Measurements from ENCODE around the gene UXT. TPM values are rescaled to one million over a fixed set of nuclear protein-coding genes. Genes with fewer than 3 reads are reported as not detected.

UXT gene
- polyA plus RNA-seq, 1 of the 3 experiments (the other 2 are of a cell fraction), result 205 TPM

GRCh38 chrX:47646636-47647035, 12.3 kb downstream of the UXT start:
- TF ChIP-seq JUND (IDR thresholded peaks at IDR 0.05), result no peak
- TF ChIP-seq TCF12 (IDR thresholded peaks at IDR 0.05), result no peak
- no peak for TF ChIP-seq RAD21 (IDR thresholded peaks at IDR 0.05; ENCODE audit: low read length)
- TF ChIP-seq, protein P1, sequence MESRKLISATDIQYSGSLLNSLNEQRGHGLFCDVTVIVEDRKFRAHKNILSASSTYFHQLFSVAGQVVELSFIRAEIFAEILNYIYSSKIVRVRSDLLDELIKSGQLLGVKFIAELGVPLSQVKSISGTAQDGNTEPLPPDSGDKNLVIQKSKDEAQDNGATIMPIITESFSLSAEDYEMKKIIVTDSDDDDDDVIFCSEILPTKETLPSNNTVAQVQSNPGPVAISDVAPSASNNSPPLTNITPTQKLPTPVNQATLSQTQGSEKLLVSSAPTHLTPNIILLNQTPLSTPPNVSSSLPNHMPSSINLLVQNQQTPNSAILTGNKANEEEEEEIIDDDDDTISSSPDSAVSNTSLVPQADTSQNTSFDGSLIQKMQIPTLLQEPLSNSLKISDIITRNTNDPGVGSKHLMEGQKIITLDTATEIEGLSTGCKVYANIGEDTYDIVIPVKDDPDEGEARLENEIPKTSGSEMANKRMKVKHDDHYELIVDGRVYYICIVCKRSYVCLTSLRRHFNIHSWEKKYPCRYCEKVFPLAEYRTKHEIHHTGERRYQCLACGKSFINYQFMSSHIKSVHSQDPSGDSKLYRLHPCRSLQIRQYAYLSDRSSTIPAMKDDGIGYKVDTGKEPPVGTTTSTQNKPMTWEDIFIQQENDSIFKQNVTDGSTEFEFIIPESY (IDR thresholded peaks at IDR 0.05; ENCODE audit: borderline replicate concordance, low read depth), result no peak
- TF ChIP-seq SIN3A (IDR thresholded peaks at IDR 0.05; ENCODE audit: borderline replicate concordance, low read depth, low read length), result no peak
- no peak for TF ChIP-seq USF1 (IDR thresholded peaks at IDR 0.05; ENCODE audit: borderline replicate concordance, low read depth)
- TF ChIP-seq EP300 (IDR thresholded peaks at IDR 0.05; ENCODE audit: borderline replicate concordance in 1 of 2, low read depth in 1 of 2, low read length in 1 of 2), result no peak
- TF ChIP-seq POLR2AphosphoS5 (IDR thresholded peaks at IDR 0.05; ENCODE audit: low read depth, low read length), result no peak
- TF ChIP-seq FOXJ3 (CRISPR knock-in tag; IDR thresholded peaks at IDR 0.05), result no peak
- TF ChIP-seq RFX5 (IDR thresholded peaks at IDR 0.05; ENCODE audit: low read length), result no peak
- no peak for TF ChIP-seq MEF2A (IDR thresholded peaks at IDR 0.05; ENCODE audit: borderline replicate concordance, low read depth)
- TF ChIP-seq ELF1 (IDR thresholded peaks at IDR 0.05), result no peak
- H3K9me3 ChIP-seq, result no peaks in the 10 kb centered on the region
- H3K4me3 ChIP-seq (ENCODE audit: low read depth in 2 of 2, low read length in 1 of 2), result no peak overlapping the region
- peaks cover 4 to 8% of the 10 kb centered on the region in 2 experiments; a peak in 1 of 4 replicates for H3K4me1 ChIP-seq (ENCODE audit: control insufficient read depth in 1 of 2, insufficient read depth in 2 of 2, low read depth in 1 of 2, low read length in 1 of 2)
- DNase-seq, result no peak
- no peaks in the 10 kb centered on the region for H3F3A ChIP-seq (replicated peaks; ENCODE audit: insufficient read depth)
- peaks cover 9% of the 10 kb centered on the region; the same call in 1 of the 2 replicates for H3K27me3 ChIP-seq (ENCODE audit: insufficient read depth)
- POLR2A ChIA-PET, result no interaction called here
- no peaks in the 10 kb centered on the region for H3K9me2 ChIP-seq
- peaks cover 4 to 7% of the 10 kb centered on the region in 2 experiments for H3K36me3 ChIP-seq (replicated peaks in 1 of 2; ENCODE audit: control insufficient read depth in 1 of 2, insufficient read depth in 2 of 2, low read length in 1 of 2)
- no peak overlapping the region for H3K27ac ChIP-seq (ENCODE audit: low read depth in 2 of 2, low read length in 1 of 2)
- peaks cover 14% of the 10 kb centered on the region; the same call in 1 of the 2 replicates for H3K79me2 ChIP-seq (ENCODE audit: insufficient read depth)
- H3K9ac ChIP-seq, result no peak overlapping the region
- no peak overlapping the region for H3K4me2 ChIP-seq
- no peaks in the 10 kb centered on the region for H4K20me1 ChIP-seq (ENCODE audit: insufficient read depth)
- no peak overlapping the region for H2AFZ ChIP-seq (ENCODE audit: low read depth)
- WGBS (ENCODE audit: low lambda C conversion rate), result 42% methylated on average over 6 of the region's 6 CpGs
- CTCF ChIA-PET, result interaction anchor here (1.0 kb wide), 1 partner anchor 149 kb away, joined by 3 read pairs; no protein-coding TSS in a partner anchor

DNA sequence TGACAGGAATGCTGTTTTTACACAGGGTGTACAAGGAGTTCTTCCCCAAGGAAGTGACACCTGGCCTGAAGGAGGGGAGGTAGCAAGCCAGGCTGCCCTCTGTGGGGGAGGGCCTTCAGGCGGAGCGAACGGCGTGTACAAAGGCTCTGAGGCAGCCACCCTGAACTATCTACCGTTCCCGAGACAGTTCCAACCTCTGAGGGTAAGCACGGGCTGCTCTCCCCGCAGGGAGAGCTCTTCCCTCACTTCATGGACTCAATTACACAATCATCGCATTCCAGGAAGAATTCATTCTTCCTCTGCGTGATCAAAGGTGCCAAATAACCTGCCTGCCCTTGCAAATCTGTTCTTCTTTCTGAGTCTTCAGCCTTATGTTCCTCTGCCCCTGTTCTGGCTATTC, 13.4 kb downstream of the UXT start:
- TF ChIP-seq, protein P2, sequence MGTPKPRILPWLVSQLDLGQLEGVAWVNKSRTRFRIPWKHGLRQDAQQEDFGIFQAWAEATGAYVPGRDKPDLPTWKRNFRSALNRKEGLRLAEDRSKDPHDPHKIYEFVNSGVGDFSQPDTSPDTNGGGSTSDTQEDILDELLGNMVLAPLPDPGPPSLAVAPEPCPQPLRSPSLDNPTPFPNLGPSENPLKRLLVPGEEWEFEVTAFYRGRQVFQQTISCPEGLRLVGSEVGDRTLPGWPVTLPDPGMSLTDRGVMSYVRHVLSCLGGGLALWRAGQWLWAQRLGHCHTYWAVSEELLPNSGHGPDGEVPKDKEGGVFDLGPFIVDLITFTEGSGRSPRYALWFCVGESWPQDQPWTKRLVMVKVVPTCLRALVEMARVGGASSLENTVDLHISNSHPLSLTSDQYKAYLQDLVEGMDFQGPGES (IDR thresholded peaks at IDR 0.05; ENCODE audit: low read depth, low read length), result no peak
- TF ChIP-seq CHD2 (IDR thresholded peaks at IDR 0.05; ENCODE audit: low read length, partially characterized antibody) (no peak), GATA2 (CRISPR knock-in tag; IDR thresholded peaks at IDR 0.05) (no peak), USF1 (IDR thresholded peaks at IDR 0.05; ENCODE audit: borderline replicate concordance, low read depth) (no peak), SIN3A (IDR thresholded peaks at IDR 0.05; ENCODE audit: borderline replicate concordance, low read depth, low read length) (no peak), RXRA (IDR thresholded peaks at IDR 0.05; ENCODE audit: borderline replicate concordance, low read depth) (no peak), POLR2AphosphoS5 (IDR thresholded peaks at IDR 0.05; ENCODE audit: low read depth, low read length) (no peak), JUND (IDR thresholded peaks at IDR 0.05) (no peak), PBX3 (IDR thresholded peaks at IDR 0.05) (no peak), RCOR1 (IDR thresholded peaks at IDR 0.05; ENCODE audit: low read length) (no peak), TEAD4 (IDR thresholded peaks at IDR 0.05; ENCODE audit: borderline replicate concordance, insufficient read depth) (no peak), USF2 (IDR thresholded peaks at IDR 0.05; ENCODE audit: borderline replicate concordance, low read depth, low read length) (no peak)
- H3K27me3 ChIP-seq (ENCODE audit: insufficient read depth), result peaks cover 9% of the 10 kb centered on the region; the same call in 1 of the 2 replicates
- no peak for DNase-seq
- no peak overlapping the region for H3K27ac ChIP-seq (ENCODE audit: low read depth in 2 of 2, low read length in 1 of 2)
- no peaks in the 10 kb centered on the region for H3K9me3 ChIP-seq
- H3K4me1 ChIP-seq (ENCODE audit: control insufficient read depth in 1 of 2, insufficient read depth in 2 of 2, low read depth in 1 of 2, low read length in 1 of 2), result peaks cover 0 to 5% of the 10 kb centered on the region in 2 experiments; a peak in 1 of 4 replicates
- 56% methylated on average over 5 of the region's 10 CpGs for WGBS (ENCODE audit: low lambda C conversion rate)
- H3K4me2 ChIP-seq, result no peak overlapping the region
- H3K79me2 ChIP-seq (ENCODE audit: insufficient read depth), result peaks cover 14% of the 10 kb centered on the region; the same call in 1 of the 2 replicates
- H3K9ac ChIP-seq, result no peak overlapping the region
- no peaks in the 10 kb centered on the region for H3F3A ChIP-seq (replicated peaks; ENCODE audit: insufficient read depth)
- no peaks in the 10 kb centered on the region for H4K20me1 ChIP-seq (ENCODE audit: insufficient read depth)
- ChIA-PET POLR2A (no interaction called here), CTCF (interaction anchor here (1.1 to 2.8 kb wide), 5 partner anchors 15 to 148 kb away, joined by 3 to 14 read pairs (median 9); partner anchors contain the start of genes CFP and TIMP1)
- H3K4me3 ChIP-seq (ENCODE audit: low read depth in 2 of 2, low read length in 1 of 2), result no peak overlapping the region
- no peaks in the 10 kb centered on the region for H3K9me2 ChIP-seq
- peaks cover 10 to 11% of the 10 kb centered on the region in 2 experiments for H3K36me3 ChIP-seq (replicated peaks in 1 of 2; ENCODE audit: control insufficient read depth in 1 of 2, insufficient read depth in 2 of 2, low read length in 1 of 2)
- no peak overlapping the region for H2AFZ ChIP-seq (ENCODE audit: low read depth)

All from SK-N-SH (cell line).